ENCODE data around the gene ATG4A.

ATG4A gene

DNA sequence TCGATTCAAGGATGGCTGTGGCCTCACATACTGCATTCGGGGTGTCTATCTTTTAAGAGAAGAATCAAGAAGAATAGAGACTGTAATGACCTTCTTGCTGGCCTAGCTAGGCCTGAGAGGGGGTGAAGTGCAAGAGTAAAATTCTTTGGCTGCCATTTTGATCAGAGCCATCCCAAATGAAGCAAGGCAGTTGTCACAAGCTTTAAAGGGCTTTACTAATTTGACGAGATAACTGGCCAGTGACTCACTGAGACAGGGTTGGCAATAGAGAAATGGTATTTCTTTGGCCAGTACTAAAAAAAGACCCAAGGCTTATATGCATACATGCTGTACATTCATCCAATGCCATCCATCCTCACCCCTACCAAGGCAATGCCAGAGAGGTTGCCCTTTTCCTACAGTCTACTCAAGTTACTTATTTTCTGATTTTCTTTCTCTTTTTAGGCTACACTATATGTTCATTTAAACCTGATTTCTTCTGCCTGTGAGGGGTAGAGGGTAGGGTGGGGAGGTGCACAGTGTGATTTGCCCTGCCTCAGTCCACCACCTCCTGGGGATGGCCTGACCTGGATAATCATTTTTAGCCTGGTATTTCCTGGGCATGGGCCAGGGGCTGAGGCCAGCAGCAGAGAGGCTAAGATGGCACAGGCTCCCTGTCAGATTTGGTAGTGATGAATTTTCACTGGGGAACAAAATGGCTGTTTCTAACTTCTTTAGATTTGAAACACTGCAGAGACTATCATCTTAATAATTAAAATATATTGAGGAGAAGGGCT is 32.2 kb downstream of the ATG4A start:
- DNase-seq = no peak

DNA sequence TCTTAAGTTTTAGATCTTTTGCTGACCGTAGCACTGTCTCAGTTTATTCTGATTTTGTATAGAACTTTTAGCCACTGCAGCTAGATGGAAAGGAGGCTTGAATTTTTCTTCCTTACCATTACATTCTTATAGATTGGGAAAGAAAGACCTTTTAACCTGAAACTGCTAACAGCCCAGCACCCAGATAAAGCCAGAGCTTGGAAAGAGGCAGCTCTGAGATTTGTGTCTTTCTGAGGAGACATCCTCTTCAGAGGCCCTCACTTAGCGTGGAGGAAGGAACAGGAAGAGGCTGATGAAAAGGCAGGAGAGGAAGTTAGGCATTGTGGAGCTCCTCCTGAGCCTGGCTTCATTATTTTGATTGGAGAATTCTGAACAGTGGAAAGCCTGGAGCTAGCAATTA is 35.1 kb downstream of the ATG4A start:
- DNase-seq = no peak

DNA sequence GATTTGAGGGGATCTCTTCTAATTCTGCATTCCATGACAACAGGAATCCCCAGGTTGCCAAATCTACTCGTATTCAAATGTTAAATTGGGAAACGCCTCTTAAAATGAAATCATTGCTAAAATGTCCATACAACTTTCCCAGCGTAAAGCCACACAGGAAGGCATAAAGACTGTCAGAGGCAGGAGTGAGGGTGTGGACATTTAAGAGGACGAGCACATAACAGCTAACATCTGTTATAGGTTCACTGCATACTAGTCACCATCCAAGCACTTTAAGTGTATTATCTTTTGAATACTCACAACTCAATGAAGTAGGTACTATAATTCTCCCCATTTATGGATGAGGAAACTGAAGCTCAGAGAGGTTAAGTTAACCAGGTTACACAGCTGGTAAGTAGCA is 35.6 kb downstream of the ATG4A start:
- DNase-seq = no peak

DNA sequence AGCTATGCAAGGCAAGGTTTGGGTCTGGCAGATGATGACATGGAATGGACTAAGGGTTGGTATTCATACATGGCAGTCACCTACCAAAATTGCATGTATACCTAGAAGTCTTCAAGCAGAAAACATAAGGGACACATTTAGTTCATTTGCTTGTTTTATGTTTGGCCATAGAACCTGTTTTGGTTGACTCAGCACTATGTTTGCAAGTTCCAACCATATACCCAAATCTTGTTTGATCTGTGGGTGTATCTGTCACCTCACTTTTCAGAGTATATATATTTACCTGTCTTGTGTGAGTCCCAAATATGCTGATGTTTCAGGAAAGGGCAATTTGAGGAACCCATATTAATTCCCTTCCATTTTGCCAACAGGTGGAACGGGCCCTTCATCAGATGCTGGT is 39.3 kb downstream of the ATG4A start:
- DNase-seq = no peak

DNA sequence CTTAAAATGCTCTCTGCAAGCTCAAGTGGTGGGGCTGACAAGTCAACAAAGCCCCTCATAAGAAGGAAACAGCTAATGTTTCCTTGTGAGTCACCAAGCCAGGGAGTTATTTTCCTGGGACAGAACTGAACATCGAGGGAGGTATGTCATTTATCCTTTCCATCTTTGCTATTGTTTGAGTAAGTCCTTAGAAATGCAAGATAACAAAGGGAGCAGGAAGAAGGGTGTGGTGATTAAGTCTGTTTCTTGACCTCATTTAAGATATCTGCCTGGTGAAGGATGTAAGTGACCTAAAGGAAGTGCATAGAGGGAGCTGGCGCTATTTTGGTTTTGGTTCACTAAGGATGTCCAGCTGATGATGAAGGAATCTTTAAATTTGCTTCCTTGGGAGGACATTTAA is 39.9 kb downstream of the ATG4A start:
- DNase-seq = no peak

DNA sequence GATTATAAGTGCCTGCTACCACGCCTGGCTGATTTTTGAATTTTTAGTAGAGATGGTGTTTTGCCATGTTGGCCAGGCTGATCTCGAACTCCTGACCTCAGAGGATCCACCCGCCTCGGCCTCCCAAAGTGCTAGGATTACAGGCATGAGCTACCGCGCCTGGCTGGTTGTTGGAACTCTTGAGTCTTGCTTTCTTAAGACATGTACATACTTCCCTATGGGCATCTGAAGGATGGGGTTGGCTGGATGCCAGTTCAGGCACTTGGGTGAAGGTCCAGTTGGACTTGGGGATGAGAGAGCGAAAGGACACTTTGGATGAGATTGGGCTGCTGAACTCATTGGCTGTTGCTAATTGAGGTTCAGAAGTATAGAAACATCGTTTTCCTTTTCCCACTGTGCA is 40.5 kb downstream of the ATG4A start:
- DNase-seq = no peak

DNA sequence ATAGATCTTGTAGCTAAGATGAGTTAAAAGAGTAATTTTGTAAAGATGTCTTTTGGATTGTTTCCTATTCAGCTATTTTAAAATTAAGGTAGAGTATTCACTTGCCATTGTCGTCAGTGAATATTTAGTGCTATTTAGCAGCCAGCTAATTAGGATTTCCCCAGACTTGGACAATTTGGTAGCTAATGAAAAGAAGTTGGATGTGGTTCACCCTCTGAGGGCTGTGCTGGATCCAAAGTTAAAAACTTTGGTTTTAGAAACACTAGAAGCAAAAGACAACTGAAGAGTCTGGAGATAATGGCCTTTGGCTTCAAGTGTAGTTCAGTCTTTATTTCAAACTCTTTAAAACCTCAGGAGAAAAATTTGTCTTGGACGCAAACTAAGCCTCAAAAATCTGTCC is 41.3 kb downstream of the ATG4A start:
- DNase-seq = no peak

DNA sequence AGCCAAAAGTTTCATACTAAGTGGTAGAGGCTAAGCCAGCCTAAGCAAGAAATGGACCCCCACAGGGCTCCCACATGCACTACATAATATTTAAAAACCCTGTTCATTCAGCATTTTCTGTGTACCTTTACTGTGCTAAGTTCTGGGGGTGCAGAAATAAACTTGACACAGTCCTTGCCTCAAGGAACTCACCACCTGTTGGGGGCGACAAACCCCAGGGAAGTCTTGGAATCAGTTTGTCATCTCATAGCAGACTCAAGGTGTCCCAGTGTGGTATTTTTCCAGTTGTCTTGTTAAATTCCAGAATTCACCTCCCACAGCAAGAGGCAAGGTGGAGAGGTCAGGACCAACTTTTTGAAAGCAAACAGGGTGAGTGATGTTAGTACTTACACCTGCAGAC is 43.1 kb downstream of the ATG4A start:
- DNase-seq = no peak

DNA sequence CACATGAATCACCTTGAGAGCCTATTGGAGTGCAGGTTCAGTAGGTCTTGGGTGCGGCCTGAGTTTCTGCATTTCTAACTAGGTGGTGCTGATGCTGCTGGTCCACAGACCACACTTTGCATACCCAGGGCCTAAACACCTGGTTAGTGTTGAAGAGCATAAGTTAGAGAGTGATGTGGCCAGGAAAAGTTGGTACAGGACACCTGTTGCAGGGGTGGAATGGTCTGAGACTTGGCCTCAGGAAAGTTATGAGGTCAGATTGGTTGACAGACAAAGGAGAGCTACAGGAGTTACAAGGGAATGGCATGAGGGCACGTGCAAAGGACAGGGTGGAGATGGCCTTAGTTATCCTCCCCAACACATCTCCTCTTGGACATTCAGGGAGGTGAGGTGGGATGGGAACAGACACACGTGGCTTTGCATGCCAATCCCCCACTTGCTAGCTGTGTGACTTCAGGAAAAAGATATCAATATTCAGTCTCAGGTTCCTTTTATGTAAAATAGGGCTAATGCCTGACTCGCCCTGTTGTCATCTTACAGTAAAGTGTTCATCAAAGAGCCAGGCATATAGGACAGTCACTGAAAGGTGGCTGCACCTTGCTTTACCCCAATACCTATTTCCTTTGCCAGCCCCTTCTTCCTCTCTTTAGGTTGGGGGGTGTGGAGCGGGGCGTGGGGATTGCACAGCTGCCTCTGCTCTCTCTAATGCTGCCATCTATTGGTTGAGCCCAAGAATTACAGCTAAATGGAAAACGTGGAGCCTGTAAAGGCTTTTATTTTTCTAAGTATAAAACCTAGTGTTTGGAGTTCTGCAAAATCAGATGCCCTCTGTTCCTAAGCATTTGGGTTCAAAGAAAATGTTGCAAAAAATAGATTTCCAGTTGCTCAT is 47.5 kb downstream of the ATG4A start:
- peak; percentile 4 for DNase-seq

DNA sequence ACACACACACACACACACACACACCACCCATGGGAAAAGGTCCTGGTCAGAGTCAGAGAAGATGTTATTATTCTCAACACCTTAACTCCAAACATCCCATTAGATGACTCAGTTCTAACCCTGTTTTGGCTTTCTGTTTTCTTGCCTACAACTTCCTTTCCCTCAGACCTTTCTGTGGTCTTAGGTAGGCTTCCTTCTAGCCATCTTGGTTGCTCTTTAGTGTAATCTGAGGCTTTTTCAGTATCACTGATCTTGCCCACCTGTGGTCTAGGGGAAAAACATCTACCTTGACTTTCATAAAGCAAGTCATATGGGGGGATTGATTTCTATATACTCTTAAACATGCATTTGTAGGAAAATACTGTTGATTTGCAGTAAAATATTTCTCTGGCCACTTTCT is 56.9 kb downstream of the ATG4A start:
- no peak for DNase-seq

DNA sequence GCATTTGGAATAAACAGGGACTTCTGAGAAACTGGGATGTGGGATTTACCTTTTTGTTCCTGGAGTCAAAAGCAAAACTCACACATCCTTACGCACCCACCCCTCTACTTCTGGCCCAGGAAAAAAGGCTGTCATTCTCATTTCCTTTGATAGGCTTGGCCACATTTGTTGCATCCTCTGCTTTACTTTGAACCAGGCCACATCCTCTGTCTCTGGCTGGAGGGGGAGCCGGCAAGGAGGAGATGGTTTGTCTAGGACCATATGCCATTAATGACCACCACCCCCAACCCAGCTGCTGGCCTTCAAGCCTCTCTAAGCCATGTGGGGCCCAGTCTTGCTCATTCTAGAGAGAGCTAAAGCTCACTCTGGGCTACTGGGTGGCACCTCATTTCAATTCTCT is 64.5 kb downstream of the ATG4A start:
- no peak for DNase-seq

DNA sequence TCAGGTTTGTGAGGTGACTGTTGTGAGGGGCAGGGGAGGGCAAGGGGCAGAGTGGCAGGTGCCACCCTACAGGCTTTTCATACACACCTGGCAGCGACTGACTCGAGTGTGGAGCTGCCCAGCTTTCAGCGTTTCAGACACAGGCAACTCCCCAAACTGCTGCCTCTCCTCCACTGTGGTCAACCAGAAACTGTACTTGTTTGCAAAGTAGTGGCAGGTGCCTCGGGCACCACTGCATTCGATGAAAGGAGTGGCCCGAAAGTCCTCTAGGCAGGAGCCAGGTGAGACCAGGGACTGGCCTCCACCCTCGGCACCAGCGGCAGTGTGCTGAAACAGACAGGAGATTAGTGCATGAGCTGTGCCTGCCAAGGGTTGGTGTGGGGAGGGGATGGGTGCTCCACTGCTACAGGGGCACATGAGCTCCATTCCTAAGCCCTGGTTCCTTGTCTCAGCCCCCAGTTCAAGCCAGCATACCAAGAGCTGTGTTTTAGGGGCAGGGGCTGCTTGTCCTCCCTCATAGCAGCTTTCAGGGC is 65.4 kb downstream of the ATG4A start:
- no peak for DNase-seq

DNA sequence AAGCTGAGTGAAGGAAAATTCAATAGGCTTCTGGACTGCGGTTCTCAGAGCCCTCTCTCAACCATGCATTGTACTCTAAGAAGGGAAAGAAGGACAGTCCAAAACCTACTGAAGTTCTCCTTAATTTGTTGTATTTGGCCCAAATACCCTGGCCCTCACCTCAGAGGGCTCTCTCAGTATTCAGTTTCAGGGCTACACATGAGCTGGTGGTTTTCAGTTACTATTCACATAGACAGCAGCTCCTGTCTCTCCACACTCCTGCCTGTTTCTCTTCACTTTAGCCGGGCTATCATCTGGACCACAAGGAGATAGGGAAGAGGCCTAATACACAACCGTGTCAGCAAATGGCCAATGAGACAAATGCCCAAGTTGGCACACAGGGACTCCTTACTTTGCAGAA is 66.0 kb downstream of the ATG4A start:
- no peak for DNase-seq

DNA sequence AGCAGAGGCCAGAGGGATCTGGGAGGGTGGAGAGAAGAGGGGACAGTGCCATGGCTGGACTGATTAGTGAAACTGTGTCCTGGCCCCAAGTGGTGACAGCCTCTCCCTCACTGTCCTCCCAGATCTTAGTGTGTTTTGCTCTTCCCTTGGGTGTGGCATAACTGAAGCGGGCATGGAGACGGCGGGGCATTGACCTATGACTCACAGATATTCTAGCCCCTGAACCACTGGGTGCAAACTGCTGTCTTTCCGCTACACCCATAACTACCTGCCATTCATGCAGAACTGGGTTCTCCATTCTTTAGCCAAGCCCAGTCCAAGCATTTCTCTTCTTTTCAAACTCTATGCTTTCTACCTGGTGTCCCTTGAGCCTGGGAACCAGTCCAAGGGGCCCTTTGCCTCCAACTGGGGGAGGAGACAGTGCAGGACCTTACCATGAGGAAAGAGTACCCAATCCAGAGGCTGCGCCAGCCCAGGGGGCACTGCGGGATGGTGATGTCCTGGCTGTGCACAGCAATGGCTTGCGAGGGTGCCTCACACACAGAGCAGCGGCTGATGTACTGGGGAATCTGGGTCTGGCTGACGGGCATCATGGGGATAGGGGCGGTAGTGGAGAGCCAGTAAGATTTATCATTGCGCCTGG is 67.6 kb downstream of the ATG4A start:
- DNase-seq = no peak

DNA sequence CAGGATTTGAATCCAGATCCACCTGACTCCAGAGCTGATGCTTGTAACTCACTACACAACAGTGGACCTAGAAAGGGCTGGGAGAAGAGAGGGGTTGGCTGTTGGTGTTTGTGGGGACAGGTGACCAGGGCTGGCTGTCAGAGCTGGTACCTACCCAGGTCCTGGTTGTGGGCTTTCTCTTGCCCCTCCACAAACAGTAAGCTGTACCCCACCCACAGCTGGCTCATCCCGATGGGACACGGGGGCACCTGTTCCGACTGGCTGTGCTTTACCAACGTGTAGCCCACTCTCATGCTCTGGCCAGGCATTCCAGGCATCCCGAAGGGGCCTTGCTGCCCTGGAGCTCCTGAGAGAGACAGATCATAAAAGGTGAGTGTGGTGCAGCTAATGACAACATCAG is 68.7 kb downstream of the ATG4A start:
- DNase-seq = no peak

DNA sequence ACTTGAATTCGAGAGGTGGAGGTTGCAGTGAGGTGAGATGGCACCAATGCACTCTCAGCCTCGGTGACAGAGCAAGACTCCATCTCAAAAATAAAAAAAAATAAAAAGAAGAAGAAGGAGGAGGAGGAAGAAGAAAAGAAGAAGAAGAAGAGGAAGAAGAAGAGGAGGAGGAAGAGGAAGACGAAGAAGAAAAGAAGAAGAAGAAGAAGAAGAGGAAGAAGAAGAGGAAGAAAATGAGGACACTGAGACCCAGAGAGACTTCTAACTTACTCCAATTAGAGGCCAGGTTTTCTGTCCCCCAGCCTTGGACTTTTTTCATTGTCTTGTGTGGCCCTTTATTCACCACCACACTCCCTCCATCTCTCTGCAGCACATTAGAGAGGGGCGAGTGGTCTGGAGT is 70.7 kb downstream of the ATG4A start:
- no peak for DNase-seq

DNA sequence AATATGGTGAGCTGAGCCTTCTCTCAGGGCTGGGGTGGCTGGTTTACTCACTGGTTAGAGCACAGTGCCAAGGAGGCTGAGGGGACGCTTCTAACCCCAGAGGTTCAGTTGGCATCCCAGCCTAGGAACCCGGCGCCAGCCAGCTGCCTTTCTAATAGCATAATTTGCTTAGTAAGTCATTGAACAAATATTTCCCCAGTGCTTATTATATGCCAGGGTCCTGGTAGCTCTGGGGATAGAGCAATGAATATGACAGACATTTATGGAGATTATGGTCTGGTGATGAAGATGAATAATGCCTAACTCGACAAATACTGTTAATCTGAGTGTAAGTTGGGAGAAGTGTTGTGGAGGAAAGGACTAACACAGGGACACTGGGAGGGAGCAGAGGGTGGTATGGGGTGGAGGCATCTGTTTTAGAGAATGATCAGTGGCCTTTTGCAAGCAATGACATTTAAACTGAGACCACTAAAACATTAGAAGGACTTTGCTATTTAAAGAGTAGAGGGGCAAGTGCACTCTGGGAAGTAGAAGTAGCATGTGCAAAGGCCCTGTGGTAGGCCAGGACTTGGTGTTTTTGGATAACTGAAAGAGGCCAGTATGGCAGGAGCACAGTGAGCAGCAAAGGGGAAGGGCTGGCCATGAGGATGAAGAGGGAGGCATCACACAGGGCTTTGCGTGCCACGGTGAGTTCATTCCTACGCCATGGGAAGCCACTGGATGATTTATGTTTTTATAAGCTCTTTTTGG is 71.9 kb downstream of the ATG4A start:
- no peak for DNase-seq

DNA sequence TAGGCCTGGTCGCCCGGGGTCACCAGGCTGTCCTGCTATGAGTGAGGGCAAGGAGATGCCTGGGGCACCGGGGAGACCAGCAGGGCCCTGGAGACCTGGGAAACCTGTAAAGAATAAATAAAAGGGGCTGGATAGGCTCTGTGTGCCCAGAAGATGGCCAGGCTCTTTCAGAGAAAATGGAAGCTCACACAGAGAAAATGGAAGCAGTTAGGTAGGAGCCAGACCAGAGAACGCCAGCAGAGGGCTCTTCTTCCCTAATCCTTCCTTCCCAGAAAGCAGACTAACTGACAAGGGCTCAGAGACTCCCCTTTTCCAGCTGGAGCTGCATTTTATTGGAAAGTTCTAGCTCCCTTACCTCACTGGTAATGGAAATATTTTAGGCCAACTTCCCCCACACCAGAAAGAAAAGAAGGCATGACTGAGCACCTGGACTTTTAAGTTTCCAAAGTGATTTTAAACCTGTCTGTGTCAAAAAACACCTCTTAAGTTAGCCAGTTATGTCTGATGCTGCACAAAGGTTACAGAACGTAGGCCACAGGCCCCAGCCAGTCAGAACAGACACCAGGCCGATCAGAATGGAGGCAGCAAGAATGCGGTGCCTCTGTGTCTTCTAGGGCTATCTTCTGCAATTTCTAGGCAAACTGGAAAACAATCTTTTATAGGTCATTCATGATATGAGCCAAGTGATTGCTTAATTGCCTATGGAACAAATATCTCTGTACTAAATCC is 74.0 kb downstream of the ATG4A start:
- no peak for DNase-seq

DNA sequence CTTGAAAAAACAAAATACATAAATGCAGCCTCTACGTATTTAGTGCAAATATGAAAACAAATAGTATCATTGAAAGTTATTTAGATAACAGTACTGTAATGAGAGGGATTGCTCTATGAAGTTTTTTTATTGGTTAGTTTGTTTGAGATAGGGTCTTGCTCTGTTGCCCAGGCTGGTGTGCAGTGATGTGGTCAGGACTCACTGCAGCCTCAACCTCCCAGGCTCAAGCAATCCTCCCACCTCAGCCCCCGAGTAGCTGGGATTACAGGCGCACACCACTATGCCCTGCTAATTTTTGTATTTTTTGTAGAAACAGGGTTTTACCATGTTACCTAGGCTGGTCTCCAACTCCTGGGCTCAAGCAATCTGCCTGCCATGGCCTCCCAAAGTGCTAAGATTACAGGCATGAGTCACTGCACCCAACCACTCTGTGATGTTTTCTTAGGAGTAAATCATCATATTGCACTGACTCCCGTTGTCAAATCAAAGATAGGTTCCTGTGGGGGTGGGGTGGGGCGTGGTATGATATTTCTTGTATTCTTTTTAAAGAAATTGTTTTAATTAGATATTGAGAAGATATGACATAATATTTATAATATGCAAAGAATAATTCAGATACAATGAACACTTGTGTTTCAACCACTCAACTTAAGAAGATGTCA is 75.8 kb downstream of the ATG4A start:
- DNase-seq = no peak

DNA sequence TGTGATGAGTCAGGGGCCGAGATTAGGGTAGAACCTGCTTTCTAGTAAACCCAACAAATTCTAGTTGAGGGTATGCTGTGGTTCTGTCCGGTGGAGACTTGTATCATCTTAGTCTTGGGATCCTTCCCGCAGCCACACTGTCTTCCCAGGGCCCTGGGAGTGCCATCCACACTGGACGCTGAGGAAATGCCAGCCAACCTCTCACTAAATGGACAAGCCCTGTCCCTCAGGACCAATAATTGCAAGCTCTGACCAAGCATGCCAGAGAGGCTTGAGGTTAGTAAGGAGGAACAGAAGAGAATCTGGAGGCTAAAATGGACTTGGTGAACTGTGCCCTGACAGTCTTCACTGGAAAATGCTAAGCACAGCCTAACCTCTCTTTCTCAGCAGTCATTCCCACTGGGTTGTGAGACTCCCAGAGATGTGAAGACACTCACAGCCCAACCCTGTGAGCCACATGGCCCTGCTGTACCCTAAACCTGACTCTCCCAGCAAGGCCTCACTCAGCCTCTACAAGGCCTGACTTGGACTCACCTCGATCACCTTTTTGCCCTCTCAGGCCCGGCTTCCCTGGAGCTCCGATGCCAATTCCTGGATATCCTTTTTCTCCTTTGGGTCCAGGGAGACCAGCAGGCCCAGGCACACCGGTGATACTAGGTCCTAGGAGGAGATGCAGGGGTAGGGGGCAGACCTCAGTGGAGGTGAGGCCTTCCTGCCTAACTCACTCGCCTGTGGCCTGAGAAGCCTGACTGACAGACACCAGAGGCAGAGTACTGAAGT is 77.6 kb downstream of the ATG4A start:
- DNase-seq = no peak

DNA sequence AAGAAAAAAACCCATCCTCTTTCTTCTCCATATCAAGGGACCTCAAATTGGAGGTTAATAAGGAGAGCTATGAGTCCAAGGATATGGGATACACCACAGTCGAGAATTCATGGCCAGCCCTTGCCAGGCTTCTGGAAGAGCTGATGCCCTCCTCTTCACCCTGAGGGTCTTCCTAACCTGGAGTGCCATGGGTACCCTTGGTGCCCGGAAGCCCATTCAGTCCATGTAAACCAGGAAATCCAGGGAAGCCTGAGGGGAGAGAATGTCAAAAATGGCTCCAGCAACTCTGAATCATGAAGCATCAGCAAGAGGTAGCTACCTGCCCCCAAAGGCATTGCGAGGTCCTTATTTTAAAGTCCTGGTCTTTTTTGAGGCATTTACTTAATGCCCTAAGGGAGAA is 78.2 kb downstream of the ATG4A start:
- no peak for DNase-seq
